Heart left ventricle (tissue), 13 donors: Measurements from ENCODE around the gene SCN1B.

Experiments used
- CTCF ChIP-seq, 12 donors: fragments of 200-600 bp; sonication (generic) in 4 of 12; IDR thresholded peaks; one replicate each; pipeline versions ENCODE4 v1.5.0 to v1.8.0; 2018 to 2022; ENCODE audit warnings: antibody characterized with exemption in 12 of 12, mild to moderate bottlenecking in 5 of 12
- POLR2A ChIP-seq, 2 donors: fragments of 450-650 bp; IDR thresholded peaks; one replicate each; pipeline ENCODE4 v1.6.1; 2017; ENCODE audit warnings: antibody characterized with exemption in 2 of 2, mild to moderate bottlenecking in 2 of 2, moderate library complexity in 2 of 2
- donor health status: ischemic (EF 13 %, LVEDD 7.1; RV severe dilation, severe dysfunction).
- donor health status: DM: no; HTN: yes; CAD: no.
- donor health status: DM: no; HTN: no; CAD: no.
- donor health status: ischemic (EF 25% LVEDD 6.9; RV normal size, moderate dysfunction).
- donor health status: ischemic (EF 25% LVEDD 5.7; RV mildly dilated, moderate dysfunction).
- donor health status: ischemic (EF 35%, LVEDD 5.7; RV mildly dilated, moderate dysfunction).
- donor health status: nonischemic (EF 11% LVEDD 7.7; RV severe dilation, severe dysfunction).
- donor health status: DM: yes; HTN: yes; CAD: no.
- donor health status: PGD.
- donor health status: ischemic (EF 29% LVEDD 5.4; RV normal size, mild dysfunction).
- donor health status: nonischemic (EF 23%, LVEDD 6.1; RV moderate dilation, normal function).

- TF ChIP-seq POLR2A (IDR thresholded peaks at IDR 0.05) (no peak), CTCF (IDR thresholded peaks at IDR 0.05) (no peak)
These were observed 43.7 kb downstream of the SCN1B start for GRCh38 chr19:35073941-35074340.
